Right lobe of liver (tissue), 6 donors: ENCODE measurements around the gene PARP2. TPM values are rescaled to one million over a fixed set of nuclear protein-coding genes. Genes with fewer than 3 reads are reported as not detected.
A peak's percentile ranks its signal among the peaks of the same experiment; 100 is the strongest.

Experiments
- ATAC-seq, 4 donors: fragments of 200-7000 bp; cut with Tn5 transposase; one replicate each; pipeline ENCODE4 v1.9.1; 2020; ENCODE audit warnings: mild to moderate bottlenecking in 4 of 4, moderate library complexity in 4 of 4
- DNase-seq, 3 donors: peaks; one replicate each; pipeline ENCODE4 v3.0.0-alpha.2; 2020
- H3K27ac ChIP-seq, 3 donors: fragments of 200-600 bp; one replicate each; pipeline ENCODE4 v1.8.0; 2022
- H3K27me3 ChIP-seq, 2 donors: fragments of 200-600 bp; one replicate each; pipeline ENCODE4 v1.8.0; 2022
- H3K36me3 ChIP-seq, 4 donors: fragments of 200-600 bp; sonication (generic) in 1 of 4; one replicate each; pipeline versions ENCODE4 v1.5.1 to v1.8.0; 2017 to 2022; ENCODE audit warnings: control low read depth in 1 of 4
- H3K4me1 ChIP-seq, 4 donors: fragments of 200-600 bp; sonication (generic) in 1 of 4; one replicate each; pipeline versions ENCODE4 v1.5.1 to v1.8.0; 2017 to 2022; ENCODE audit warnings: control low read depth in 1 of 4
- H3K4me3 ChIP-seq, 3 donors: fragments of 200-600 bp; one replicate each; pipeline ENCODE4 v1.8.0; 2022
- H3K9me3 ChIP-seq, 4 donors: fragments of 200-600 bp; sonication (generic) in 1 of 4; one replicate each; pipeline versions ENCODE4 v1.5.1 to v1.8.0; 2017 to 2022; ENCODE audit warnings: control low read depth in 1 of 4
- CTCF ChIP-seq, 4 donors: fragments of 200-600 bp in 3 of 4; fragments of 450-650 bp in 1 of 4; IDR thresholded peaks; one replicate each; pipeline versions ENCODE4 v1.5.1 to v1.8.0; 2016 to 2022; ENCODE audit warnings: antibody characterized with exemption in 4 of 4, mild to moderate bottlenecking in 2 of 4
- POLR2A ChIP-seq: fragments of 450-650 bp; IDR thresholded peaks from one replicate; pipeline ENCODE4 v1.6.1; 2017; ENCODE audit warnings: antibody characterized with exemption, mild to moderate bottlenecking
- WGBS: methylation state at CpG from one replicate; pipeline ENCODE4 v1.1.6; 2018; ENCODE audit warnings: low coverage, low lambda C conversion rate; ENCODE audit not compliant: insufficient coverage; ENCODE audit errors: missing lambda C conversion rate; 5-methylcytosine and 5-hydroxymethylcytosine counted together
- intact Hi-C, 2 donors: fragments of 100-400 bp; cut with DNase I; formaldehyde crosslinking; loops; one replicate each; pipeline versions ENCODE4 v1.11.2 to v1.14.1; 2022
- total RNA-seq, 6 experiments: library from RNA; depleted of rRNA in 2 of 6; stranded (reverse); fragments of >200 nt in 2 of 6; fragmentation: NEBNext Ultra II Directional in 3 of 6; extraction: Animal tissue kit (Norgen Biotek cat#: 25700) in 3 of 6; gene quantifications; one replicate each; pipeline versions ENCODE4 v1.1.0 to v1.2.4, GENCODE V29; 2016 to 2023
- donor health status: DM: no; HTN: yes; CAD: no.
- donor health status: DM: no; HTN: no; CAD: no.
- donor health status: DM: no; HTN: no; CAD: no.
- donor health status: DM: no; HTN: yes; CAD: no.
- donor health status: DM: no; HTN: yes; CAD: no.

The PARP2 gene
- total RNA-seq, 6 experiments from 2014 or later, result 5.5 to 10.4 (median 9.1) TPM

DNA sequence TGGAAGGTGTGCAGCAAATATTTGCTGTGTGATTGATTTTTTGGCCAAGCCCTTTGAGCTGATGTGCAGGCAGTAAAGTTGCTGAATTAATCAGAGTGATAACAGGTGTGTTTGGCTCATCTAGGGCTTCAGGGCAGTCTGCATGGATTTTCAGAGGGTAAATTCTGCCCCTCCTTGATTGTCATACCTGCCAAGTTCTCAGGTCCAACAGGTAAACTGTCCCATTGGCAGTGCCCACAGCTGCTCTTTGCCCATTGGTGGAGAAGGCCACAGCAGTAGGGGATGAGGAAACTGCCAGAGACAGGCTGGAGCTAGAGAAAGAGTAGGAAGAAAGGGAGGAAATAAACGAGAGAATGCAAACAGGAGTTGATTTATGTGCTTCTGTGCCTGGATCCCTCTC, 36.3 kb downstream of the PARP2 start:
- no peak for TF ChIP-seq CTCF (IDR thresholded peaks at IDR 0.05)
- TF ChIP-seq POLR2A, result no peak
- Histone ChIP-seq H3K36me3 (peaks cover 6 to 79% (median 45%) of the 10 kb centered on the region in 4 donors), H3K4me3 (no peak overlapping the region), H3K9me3 (no peaks in the 10 kb centered on the region), H3K27me3 (no peaks in the 10 kb centered on the region), H3K4me1 (peaks cover 0 to 30% (median 0%) of the 10 kb centered on the region in 4 donors), H3K27ac (no peak overlapping the region)
- 14% methylated on average over 1 of the region's 1 CpG for WGBS
- ATAC-seq, result peak in 2 of 4 donors; percentile 15 to 67
- no peak for DNase-seq
- intact Hi-C loops, result no loop called here

DNA sequence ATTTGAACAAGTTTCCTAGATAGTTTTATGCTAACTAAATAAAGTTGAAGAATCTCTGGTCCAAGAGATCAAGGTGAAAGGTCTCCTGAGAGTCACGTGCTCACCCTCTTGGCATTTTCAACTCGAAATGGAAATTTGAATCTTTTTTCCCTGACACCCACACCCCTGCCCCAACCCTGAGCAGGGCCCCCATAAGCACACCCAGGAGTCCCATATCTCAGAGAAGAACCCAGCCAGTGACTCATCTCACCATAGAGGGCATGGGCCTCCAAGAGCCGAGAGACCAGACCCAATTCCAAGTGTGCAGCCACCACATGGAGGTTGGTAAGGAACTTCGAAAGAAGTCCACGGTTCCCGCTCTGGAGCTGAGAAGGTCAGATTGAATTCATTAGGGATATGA, 37.2 kb downstream of the PARP2 start:
- no peaks in the 10 kb centered on the region for H3K27me3 ChIP-seq
- 82% methylated on average over 4 of the region's 6 CpGs for WGBS
- no peak overlapping the region for H3K4me3 ChIP-seq
- H3K27ac ChIP-seq, result no peak overlapping the region
- ATAC-seq (no peak), DNase-seq (no peak)
- peaks cover 6 to 79% (median 45%) of the 10 kb centered on the region in 4 donors for H3K36me3 ChIP-seq
- intact Hi-C loops, result no loop called here
- peaks cover 0 to 25% (median 0%) of the 10 kb centered on the region in 4 donors for H3K4me1 ChIP-seq
- TF ChIP-seq CTCF (IDR thresholded peaks at IDR 0.05), result no peak
- no peak for TF ChIP-seq POLR2A
- no peaks in the 10 kb centered on the region for H3K9me3 ChIP-seq

- no peaks in the 10 kb centered on the region for H3K27me3 ChIP-seq
- no CpG with 5 or more reads among the region's 7 CpGs for WGBS
- H3K27ac ChIP-seq, result no peak overlapping the region
- no peak for TF ChIP-seq CTCF (IDR thresholded peaks at IDR 0.05)
- TF ChIP-seq POLR2A, result no peak
- ATAC-seq (no peak), DNase-seq (no peak)
- no peak overlapping the region for H3K4me3 ChIP-seq
- intact Hi-C loops, result no loop called here
- H3K4me1 ChIP-seq, result peaks cover 0 to 18% (median 0%) of the 10 kb centered on the region in 4 donors
- H3K9me3 ChIP-seq, result no peaks in the 10 kb centered on the region
- peaks cover 6 to 84% (median 45%) of the 10 kb centered on the region in 4 donors for H3K36me3 ChIP-seq
These were observed 37.9 kb downstream of the PARP2 start for GRCh38 chr14:20381341-20381740.

GRCh38 chr14:20382526-20382925, 39.1 kb downstream of the PARP2 start:
- TF ChIP-seq CTCF (IDR thresholded peaks at IDR 0.05), result no peak
- TF ChIP-seq POLR2A, result no peak
- Histone ChIP-seq H3K36me3 (peaks cover 6 to 85% (median 41%) of the 10 kb centered on the region in 4 donors), H3K4me3 (no peak overlapping the region), H3K9me3 (no peaks in the 10 kb centered on the region), H3K27me3 (no peaks in the 10 kb centered on the region), H3K4me1 (peaks cover 0 to 14% (median 0%) of the 10 kb centered on the region in 4 donors), H3K27ac (no peak overlapping the region)
- ATAC-seq, result no peak
- whole genome bisulfite sequencing, result 100% methylated on average over 1 of the region's 12 CpGs
- DNase-seq, result no peak
- intact Hi-C loops, result no loop called here

GRCh38 chr14:20383032-20383431, 39.6 kb downstream of the PARP2 start:
- DNase-seq, result no peak
- 100% methylated on average over 7 of the region's 10 CpGs for WGBS
- Histone ChIP-seq H3K36me3 (peaks cover 6 to 89% (median 42%) of the 10 kb centered on the region in 4 donors), H3K4me3 (no peak overlapping the region), H3K27me3 (no peaks in the 10 kb centered on the region), H3K27ac (no peak overlapping the region), H3K4me1 (peaks cover 0 to 14% (median 0%) of the 10 kb centered on the region in 4 donors), H3K9me3 (no peaks in the 10 kb centered on the region)
- ATAC-seq, result no peak
- no peak for TF ChIP-seq CTCF (IDR thresholded peaks at IDR 0.05)
- TF ChIP-seq POLR2A, result no peak
- intact Hi-C loops, result no loop called here
